GM18870 (cell line): ENCODE data around the gene NEK7.
A peak's percentile ranks its signal among the peaks of the same experiment; 100 is the strongest.
"Not testable (repeated sequence)": the region's sequence is repeated elsewhere in the genome, so short reads cannot be mapped to it uniquely, and the experiment has no call there.

Experiments used
- ATAC-seq: cut with Tn5 transposase; IDR thresholded peaks from one replicate; pipeline ENCODE4 v1.9.1; 2021; ENCODE audit warnings: moderate library complexity; ENCODE audit not compliant: unreplicated experiment

Gene NEK7

DNA sequence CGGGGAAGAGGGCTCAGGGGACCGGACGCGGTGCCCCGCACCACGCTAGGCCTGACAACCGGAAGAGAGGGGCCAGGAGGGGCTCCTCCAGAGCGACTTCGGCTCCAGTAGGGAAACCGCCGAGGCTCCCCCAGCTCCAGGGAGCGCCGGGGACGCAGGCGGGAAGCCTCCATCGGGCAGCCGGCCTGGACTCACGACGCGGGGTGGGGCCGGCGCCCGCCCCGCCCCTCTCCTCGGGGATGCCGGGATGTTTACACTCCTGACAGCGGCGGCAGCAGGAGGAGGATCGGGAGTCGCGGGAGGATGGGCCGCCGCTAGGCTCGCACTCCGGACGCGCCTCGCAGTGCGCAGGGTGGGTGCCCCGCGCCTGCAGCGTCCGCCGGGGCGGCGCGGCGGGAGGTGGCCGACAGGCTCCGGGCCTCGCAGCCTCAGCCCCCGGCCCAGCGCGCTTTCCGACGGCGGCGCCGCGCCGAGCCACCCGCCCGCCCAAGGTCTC is at the start of gene NEK7:
TSS of gene NEK7 (plus strand) at position 254 of the 496 bp plus-strand sequence. CDS start 75,583 bp downstream, outside the sequence.
- peak; percentile 33 for ATAC-seq

DNA sequence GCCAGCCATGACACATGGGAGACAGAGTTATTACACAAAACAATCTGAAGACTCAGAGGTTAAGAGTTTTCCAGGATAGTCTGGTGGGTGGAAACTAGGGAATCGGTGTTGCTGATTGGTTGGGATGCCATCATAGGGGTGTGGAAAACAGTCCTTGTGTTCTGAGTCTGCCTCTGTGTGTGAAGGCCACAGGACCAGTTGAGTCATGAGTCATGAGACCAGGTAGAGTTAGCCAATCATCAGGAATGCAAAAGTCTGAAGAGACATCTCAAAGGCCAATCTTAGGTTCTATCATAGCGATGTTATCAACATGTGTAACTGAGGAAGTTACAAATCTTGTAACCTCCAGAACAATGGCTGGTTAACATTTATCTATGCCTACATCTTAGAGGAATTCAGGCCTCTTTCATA is 49.7 kb upstream of the NEK7 start:
- ATAC-seq, result no peak

DNA sequence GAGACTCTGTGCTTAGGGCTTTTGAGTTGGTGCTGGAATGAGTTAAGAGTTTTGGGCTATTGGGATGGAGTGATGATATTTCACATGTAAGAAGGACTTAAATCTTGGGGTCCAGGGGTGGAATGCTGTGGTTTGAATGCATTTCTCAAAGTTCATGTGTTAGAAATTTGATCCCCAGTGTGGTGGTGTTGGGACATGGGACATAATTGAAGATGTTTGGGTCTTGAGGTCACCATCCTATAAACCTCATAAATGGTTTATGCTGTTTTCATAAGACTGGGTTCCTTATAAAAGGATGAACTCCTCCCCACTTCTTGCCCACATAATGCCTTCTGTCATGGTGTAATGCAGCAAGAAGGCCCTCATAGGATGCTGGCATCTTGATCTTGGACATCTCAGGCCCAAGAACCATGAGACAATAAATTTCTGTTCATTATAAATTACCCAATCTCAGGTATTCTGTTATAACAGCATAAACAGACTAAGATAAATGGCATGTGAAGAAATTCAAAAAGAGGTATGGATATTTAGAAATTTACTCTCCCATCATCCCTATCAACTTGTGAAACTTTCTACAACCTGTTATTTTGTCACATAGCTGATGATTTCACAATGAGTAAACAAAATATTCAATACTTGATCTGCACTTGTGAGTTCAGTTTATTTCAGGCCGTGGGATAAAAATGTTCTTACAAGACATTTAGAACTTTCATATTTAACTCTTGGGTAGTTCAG is 48.0 kb upstream of the NEK7 start:
- no peak for ATAC-seq

DNA sequence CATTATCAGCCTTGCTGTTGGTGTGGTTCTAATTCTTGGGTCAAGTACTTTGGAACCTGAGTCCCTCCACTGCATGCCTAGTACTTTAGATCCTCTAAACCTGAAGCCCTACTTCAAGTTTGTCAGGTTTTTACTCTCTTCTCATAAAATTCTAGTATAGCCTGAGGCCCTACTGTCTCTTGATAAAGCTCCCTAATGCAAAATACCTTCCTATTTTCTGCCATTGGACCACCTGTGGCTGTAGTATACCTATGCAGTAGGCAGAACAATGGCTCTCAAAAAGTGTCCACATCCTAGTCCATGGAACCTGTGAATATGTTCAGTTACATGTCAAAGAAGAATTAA is 47.5 kb upstream of the NEK7 start:
- ATAC-seq, result no peak

DNA sequence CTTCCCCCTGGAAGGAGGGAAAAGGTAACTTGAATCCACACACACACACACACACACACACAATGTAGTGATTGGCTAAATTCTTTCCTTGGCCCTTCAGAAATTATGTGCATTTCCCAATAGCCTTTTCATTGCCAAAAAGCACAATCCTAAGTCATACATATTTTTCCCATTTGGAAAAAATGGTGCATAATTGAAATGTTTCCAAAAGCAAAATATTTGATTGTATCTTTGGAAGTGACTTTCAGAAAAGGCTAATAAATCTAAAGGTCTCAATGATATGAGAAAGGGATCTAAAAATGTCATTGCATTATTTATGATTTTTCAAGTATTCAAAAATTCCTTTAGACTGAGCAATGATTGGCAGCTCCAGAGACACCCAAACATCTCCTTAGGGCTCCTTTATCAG is 43.5 kb upstream of the NEK7 start:
- no peak for ATAC-seq

DNA sequence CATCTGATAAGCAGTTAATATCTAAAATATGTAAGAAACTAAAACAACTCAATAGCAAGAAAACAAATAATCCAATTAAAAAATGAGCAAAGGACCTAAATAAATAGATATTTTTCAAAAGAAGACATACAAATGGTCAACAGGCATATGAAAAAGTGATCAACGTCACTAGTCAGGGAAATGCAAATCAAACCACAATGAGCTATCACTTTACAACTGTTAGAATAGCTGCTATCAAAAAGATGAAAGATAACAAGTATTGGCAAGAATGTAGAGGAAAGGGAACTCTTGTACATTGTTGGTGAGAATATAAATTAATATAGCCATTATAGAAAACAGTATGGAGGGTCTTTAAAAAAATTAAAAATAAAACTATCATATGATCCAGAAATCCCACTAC is 40.7 kb upstream of the NEK7 start:
- ATAC-seq, result no peak

DNA sequence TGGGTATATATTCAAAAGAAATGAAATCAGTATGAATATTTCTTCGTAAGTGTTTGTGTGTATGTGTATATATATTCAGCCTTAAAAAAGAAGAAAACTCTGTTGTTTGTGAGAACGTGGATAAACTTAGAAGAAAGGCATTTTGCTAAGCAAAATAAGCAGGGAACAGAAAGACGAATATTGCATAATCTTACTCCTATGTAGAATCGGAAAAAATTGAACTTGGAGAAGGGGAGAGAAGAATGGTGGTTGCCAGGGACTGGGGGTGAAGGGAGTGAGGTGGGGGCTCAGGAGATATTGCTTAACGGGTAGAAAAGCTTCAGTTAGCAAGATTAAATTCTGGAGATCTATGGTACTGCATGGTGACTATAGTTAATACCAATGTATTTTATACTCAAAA is 40.3 kb upstream of the NEK7 start:
- ATAC-seq, result no peak

DNA sequence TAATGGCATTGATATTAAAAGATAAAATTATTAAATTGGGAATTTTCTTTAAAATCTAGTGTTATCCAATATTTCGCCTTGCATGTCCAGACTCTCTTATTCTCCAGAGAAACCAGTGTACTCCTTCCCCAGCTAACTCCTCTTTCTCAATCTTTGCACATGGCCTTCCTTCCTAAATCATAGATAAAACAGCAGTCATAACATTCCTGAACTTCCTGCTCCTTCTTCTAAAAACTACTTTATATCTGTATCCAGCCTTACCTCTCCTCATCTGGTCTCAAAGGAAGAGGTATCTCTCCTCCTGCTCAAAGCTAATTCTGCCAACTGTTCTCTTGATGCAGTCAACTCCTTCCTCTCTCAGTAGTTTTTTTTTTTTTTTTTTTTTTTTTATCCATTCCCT is 39.5 kb upstream of the NEK7 start:
- ATAC-seq, result no peak

DNA sequence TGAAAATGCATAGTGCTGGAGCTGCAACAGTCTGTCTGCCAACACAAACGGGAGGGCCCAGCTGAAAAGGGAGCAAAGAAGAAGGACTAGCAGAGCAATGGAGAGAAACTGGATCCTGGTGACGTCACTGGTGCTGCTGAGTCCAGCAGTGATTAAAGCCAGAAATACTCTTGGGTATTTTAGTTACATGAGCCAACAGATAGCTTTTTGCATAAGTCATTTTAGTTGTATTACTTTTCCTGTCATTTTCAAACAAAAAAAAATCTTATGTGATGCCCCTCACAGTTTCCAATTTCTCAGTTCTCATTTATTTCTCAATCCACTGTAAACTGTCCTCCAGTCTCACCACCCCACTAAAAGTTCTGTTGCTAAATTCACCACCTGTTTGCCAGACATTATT is 38.7 kb upstream of the NEK7 start:
- no peak for ATAC-seq

DNA sequence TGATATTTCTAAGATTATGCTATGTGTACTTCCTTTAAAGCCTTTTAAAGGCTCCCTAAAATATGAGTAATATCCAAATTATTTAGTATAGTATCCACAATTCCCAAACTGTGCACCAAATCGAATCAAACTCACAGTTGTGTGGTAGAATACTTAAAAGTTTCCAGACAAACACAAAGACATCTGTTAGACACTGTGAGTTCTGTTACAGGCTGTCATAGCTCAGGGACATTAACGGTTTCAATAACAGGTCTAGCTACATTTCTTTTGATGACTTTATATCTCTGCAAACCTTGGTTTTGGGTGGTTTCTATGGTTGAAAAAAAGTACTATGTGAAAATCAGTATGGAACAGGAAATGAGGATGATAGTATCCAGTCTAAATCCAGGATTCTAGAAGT is 36.9 kb upstream of the NEK7 start:
- no peak for ATAC-seq

DNA sequence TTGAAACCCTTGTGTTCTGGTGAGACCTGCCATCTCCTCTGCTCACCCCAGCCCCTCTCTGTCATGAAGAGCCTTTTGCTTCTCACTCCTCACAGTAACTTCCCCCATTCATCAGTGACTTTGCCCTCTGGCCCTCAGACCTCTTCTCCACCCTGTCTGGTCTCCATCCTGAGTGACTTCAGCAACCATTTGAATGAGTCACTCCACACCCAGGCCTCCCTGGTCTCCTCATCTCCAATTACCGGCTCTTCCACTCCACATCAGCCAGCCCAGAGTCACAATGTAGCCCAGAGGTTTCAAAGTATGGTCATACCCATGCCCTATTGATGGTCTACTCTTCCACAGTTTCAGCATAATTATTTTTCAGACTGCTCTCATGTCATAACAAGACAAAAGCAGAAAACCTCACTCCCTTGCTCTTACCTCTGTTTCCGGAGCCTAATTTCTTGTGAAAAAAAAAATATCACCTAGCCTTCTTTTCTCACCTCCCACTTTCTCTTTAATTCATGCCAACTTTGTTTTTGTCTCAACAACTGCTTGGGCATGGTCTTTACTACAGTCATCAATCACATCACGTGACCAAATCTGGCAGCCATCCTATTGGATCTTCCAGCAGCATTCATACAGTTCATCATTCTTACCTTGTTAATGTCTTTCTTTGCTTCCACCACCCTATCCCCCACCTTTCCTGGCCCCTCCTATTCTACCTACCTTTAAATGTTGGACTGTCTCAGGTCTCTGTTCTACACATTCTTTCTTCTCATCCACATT is 35.6 kb upstream of the NEK7 start:
- ATAC-seq, result no peak

DNA sequence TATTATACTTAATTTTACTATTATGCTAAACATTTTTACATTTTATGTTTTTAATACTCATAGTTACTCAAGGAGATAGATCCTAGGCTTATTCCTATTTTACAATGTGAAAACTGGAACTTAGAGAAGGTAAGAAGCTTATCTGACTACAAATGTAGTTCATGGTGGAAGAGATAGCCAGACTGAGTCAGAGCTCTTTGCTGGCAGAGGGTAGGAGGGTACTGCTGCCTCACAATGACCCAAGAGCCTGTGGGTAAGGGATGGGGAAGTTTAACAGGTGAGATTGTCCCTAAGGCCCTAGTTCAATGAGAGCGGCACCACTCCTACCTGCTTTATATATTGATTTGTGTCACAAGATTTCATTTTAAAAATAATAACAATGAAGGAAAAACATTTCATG is 34.1 kb upstream of the NEK7 start:
- ATAC-seq, result no peak

DNA sequence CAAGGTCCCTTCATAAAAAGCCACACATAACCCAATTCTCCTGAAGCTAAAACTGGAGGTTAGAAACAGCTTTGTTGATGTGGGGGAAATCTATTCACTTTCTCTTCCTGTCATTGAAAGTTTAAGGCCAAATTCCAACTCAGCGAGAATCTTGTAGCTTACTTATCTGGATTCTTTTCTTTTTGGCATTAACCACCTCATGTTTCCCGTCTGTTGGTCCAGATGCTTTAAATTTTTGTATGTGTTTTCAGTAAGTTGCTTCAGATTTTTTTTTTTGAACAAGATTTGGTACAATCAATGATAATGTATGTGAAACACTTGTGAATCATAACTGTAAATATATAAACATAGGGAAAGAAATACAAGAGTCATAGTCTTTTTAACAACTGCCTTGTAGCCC is 33.7 kb upstream of the NEK7 start:
- ATAC-seq, result no peak

DNA sequence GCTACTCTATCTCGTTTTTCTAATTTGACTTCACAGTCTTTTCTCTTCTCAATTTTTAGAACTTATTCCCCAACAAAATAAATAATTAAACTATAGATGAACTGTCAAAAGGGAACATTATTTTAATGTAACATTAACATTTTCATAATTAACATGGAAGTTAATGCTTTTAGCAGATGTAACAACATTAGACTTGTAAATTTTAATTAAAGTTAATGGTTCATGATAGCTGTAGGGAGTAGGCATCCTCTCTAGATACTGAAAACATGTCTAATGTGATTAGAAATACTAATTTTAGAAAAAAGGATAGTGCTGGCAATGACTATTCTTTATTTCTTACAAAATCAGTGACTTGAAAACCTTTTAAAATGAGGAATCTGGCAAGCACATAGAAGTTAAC is 32.1 kb upstream of the NEK7 start:
- ATAC-seq, result no peak

DNA sequence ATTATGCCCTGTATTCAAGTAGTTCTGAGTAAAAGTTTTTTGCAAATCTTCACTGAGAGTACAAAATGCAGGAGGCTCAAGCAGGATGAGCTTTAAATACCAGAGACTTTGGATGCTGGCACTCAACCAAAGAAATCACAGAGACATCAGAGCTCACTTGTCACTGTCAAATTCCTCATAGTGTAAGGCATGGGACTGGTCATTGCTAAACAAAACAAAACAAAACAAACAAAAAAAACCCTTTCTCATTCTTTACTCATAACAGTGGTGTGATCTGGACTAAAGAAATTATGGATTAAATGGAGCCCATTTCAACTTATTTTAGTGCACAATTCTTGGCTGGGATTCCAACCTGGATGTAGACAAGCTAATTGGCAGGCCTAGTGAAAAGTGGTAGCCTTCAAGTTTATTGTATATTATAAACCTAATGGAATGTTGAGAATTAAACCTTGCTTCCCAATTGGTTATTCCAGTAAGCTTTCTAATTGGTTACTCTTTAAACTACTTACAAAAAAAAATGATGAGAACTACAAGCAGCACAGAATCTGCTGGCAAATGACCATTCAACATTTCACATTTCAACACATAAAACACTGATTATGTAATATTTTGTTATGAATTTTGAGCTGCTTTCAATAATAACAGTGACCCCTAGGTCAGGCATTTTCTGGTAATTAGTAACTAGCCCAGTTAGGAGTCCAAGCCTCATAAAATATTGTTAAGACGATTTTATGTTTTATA is 30.6 kb upstream of the NEK7 start:
- ATAC-seq, result no peak

DNA sequence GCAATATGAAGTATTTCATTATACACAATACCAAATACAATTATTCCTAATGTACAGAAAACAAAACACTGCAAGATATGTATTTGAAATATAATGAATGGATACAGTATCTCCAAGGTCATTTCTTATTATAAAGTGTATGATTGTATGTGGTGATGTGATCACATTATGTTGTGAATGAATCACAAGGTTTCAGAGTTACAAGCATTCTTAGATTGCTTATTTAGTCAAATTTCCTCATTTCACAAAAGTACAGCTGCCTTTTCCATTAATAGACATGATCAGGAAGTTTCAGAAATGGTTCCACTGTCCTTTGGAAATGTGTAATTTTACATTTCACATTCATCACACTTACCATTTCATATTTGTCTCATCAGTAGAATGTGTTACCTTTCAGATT is 28.3 kb upstream of the NEK7 start:
- no peak for ATAC-seq

DNA sequence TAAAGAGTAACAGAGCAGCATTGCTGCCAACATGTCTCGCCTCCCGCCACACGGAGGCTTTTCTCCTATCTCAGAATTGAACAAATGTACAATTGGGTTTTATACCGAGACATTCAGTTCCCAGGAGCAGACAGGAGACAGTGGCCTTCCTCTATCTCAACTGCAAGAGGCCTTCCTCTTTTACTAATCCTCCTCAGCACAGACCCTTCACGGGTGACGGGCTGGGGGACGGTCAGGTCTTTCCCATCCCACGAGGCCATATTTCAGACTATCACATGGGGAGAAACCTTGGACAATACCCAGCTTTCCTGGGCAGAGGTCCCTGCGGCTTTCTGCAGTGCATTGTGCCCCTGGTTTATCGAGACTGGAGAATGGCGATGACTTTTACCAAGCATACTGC is 26.7 kb upstream of the NEK7 start:
- ATAC-seq, result not testable (repeated sequence)

DNA sequence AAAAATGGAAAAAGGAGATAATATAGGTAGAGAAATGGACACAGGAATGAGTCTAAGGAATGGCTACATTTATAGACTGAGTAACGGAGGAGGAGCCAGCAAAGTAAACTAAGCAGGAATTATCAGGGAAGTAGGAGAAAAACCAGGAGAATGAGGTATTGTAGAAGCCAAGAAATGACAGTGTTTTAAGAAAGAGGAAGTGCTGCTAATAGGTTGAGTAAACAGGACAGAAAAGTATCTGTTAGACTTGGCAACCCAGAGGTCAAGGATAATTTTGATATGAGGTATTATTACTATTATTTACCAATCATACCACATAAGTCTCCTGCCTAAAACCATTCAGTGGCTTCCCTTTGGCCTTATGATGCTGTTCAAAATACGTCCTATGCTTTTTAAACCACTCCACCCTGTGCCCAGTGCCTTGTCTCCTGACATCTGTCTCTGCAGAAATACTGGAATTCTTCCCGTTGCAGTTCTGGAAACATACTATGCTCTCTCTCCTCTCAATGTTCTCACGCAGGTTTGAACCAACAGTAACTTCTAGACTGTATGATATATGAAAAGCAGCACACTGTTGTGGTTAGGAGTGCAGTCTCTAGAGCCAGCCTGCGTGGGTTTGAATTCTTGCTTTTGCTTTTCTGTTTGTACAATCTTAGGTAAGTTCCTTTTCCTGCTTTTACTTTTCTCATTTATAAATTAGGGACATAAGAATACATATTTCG is 24.6 kb upstream of the NEK7 start:
- ATAC-seq, result peak; percentile 83

DNA sequence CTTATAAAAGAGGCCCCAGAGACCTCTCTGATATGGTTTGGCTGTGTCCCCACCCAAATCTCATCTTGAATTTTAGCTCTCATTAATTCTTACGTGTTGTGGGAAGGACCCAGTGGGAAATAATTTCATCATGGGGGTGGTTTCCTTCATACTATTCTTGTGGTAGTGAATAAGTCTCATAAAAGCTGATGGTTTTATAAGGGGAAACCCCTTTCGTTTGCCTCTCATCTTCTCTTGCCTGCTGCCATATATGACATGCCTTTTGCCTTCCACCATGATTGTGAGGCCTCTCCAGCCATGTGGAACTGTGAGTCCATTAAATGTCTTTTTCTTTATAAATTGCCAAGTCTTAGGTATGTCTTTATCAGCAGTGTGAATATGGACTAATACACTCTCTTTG is 22.5 kb upstream of the NEK7 start:
- ATAC-seq, result no peak

DNA sequence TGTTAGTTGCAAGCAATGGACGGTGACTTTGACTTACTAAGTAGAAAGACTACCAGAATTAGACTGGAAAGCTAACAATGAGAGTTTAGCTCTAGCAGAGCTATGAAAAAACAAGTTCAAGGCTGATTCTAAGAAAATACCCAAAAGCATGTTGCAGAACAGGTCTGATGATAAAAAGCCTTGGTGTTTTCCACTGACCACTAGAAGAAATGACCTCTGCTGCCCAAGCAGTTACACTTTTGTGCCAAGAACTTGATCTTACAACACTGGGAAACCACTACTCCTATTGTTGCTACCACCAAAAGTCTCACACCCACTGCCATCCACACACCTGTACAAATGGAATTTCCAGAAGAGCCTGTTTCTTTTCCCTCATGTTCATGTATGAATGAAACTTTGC is 21.4 kb upstream of the NEK7 start:
- no peak for ATAC-seq

DNA sequence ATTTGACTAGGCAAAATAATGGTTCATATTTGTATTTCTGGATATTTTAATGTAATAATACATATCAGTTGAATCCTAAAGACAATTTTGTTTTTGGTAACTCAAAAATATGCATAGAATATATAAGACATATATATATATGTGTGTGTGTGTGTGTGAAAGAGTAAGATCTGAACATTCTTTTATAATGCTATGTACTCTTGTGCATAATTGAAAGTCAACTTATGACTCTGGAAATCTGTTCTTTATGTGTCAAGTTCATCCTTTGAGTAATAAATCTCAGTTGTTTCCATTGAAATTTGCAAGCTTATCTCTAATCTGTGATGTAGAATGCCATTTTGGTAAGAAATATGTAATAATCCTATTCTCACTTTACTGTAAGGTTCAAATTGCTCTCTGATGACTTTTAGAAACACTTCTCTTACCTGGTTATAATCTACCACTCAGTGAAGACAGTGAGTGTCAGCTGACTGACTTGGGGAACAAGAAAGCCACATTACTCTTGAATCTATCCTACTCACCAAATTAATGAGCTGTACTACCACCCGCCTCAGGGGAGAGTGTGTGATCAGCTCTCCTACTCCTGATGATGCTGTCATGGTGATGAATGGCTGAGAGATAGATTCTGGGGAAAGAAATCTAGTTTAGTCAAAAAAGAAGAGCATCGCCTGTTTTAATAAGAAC is 15.0 kb upstream of the NEK7 start:
- ATAC-seq, result no peak
